OCI-LY3 (cell line): ENCODE data around the gene LYPLA2.

Source experiments
- EZH2phosphoT487 ChIP-seq: fragments of 200-600 bp; shearing (Covaris generic); IDR thresholded peaks from 2 replicates; pipeline ENCODE4 v1.6.1; 2018; ENCODE audit warnings: antibody characterized with exemption, mixed run types, low read depth
- TF ChIP-seq, protein P1 (sequence below): fragments of 200-600, 300-600 bp; sonication (generic); IDR thresholded peaks from 2 replicates; pipeline ENCODE4 v1.5.1; 2014; ENCODE audit warnings: antibody characterized with exemption, low read length, low read depth

DNA sequence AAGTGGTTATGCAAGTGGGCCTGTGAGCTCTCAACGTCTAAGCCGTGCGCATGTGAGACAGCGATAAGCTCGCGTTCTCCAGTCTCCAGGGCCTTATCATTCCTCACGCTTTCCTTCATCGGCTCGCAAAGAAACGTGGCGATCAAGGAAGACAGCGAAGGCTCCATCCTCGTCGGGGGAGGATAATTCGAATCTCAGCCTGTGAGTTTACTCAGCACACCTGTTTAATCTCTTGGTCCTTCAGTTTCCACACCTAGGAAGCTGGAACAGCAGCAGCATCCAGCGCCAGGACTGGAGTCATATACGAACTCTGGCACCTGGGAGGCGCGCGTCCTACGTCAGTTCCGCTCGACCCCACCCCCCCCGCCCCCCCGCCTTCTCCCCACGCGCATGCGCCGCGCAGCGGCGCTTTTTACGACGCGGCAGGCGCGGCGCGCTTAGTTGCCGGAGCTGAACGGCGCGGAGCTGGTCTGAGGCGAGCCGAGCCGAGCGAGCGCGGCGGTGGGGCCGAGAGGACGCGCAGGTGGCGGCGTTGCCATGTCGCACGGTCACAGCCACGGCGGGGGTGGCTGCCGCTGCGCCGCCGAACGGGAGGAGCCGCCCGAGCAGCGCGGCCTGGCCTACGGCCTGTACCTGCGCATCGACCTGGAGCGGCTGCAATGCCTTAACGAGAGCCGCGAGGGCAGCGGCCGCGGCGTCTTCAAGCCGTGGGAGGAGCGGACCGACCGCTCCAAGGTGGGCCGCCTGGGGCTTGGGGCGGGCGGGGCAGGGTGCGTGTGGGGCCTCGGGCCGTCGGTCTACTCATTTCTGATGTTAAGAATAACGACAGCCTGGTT lies 12.7 kb upstream of the LYPLA2 start, which contains the start of gene PITHD1:
- TF ChIP-seq, protein P1, sequence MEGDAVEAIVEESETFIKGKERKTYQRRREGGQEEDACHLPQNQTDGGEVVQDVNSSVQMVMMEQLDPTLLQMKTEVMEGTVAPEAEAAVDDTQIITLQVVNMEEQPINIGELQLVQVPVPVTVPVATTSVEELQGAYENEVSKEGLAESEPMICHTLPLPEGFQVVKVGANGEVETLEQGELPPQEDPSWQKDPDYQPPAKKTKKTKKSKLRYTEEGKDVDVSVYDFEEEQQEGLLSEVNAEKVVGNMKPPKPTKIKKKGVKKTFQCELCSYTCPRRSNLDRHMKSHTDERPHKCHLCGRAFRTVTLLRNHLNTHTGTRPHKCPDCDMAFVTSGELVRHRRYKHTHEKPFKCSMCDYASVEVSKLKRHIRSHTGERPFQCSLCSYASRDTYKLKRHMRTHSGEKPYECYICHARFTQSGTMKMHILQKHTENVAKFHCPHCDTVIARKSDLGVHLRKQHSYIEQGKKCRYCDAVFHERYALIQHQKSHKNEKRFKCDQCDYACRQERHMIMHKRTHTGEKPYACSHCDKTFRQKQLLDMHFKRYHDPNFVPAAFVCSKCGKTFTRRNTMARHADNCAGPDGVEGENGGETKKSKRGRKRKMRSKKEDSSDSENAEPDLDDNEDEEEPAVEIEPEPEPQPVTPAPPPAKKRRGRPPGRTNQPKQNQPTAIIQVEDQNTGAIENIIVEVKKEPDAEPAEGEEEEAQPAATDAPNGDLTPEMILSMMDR: no peak
- no peak for TF ChIP-seq EZH2phosphoT487
